ENCODE data around the gene SYNJ2.

Gene SYNJ2

DNA sequence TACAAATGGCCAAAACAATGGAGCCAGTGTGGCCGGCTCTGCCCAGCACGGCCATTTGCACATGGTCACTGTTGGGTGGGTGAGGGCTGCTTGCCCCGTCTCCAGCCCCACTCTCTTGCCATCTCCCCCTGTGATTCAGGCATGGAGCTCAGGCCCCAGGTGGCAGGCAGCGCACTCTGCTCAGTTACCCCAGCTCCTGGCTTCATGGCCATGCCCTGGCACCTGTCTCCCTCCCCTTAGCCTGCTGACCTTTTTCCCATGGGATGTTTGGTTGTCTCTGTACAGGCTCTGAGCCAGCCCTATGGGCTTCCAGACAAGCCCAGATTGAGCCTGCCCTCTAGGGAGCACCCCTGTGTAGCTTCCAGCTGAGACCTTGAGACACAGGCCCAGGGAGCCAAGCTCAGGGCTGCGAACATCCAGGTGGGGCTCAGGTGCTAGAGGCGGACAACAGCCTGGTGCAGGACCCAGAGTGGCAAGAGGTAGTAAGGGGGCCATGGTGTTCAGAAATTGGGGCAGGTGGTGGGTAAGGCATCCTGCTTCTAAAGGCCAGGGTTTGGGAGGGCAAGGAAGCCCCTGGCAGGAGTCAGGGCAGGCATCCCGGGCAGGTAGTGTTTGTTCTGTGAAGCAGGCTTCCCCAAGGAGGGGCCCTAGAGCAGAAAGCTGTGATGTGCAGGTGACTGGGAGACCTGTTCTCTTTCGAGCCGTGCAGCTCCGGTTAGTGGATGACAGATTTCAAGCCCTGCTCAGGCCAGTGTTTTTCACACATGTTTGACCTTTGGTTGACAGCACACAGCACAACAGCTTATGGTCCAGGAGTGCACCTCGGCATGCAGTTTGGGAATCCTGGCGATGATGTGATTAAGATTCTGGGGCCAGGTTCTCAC lies 17.7 kb downstream of the SYNJ2 start:
- no peak for DNase-seq (ENCODE audit: low read depth)

DNA sequence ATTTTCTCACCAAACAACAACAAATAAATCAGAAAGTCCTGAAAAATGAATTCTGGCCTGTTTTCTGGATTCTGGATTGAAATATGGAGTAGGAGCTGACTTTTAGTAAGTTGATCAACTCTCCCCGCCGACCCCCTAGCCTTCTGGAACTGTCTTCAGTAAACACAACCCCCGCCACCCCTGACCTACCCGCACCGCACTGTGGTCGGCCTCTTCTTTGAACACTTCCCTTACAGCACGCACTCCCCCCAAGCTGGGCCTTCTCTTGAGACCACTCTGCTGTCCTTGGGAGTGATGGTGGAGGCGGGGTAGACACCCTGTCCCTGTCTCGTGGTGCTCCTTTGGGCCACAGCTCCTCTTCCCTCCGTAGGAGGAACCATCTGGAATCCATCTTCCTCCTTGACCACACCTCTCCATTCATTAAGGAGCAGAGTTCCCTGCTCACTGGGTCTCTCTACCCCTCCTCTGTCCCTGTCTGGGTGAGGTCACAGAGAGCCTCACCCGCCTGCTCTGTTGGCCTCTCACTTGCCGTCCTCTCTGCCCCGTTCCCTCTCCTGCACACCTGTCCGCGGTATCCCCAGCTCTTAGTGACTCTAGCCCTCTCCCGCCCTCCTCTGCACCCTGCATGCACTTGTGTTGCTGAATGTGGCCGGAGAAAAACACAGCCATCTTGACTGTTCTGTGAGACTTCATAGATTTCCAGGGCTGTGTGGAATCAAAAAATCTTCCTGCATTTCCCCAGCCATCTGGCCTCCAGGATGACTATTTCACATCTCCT lies 19.1 kb downstream of the SYNJ2 start:
- DNase-seq (ENCODE audit: low read depth) = no peak

DNA sequence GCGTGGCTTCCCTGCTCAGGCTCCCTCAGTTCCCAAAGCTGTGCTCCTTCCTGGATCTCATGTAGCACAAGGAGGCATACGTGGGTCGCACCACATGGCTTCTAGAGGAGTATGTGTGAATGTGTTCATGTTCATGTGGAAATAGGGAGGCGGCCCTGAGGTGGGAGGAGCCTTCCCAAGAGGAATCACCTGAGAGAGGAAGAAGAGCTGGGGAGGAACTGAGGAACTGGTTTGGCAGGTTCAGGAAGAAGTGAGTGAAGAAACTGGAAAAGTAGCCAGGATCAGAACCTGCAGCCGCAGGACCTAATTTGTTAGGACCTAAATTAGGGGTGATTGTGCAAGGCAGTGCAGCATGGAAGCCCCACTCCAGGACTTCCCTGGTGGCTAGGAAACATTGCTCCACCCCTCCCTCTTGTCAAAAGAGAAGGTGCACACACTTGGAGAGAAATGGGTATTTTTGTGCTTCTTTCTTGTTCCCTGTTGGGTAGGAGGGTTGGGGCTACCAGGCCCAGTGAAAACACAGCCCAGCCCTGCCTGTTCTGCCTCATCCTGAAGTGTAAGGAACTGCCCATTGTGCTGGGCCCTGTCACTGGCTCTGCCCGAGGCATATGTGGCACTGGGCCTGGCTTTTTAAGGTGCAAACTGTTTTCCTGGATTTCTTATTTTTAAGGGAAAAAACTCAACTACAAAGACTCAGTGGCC lies 20.7 kb downstream of the SYNJ2 start:
- DNase-seq (ENCODE audit: low read depth) = no peak

DNA sequence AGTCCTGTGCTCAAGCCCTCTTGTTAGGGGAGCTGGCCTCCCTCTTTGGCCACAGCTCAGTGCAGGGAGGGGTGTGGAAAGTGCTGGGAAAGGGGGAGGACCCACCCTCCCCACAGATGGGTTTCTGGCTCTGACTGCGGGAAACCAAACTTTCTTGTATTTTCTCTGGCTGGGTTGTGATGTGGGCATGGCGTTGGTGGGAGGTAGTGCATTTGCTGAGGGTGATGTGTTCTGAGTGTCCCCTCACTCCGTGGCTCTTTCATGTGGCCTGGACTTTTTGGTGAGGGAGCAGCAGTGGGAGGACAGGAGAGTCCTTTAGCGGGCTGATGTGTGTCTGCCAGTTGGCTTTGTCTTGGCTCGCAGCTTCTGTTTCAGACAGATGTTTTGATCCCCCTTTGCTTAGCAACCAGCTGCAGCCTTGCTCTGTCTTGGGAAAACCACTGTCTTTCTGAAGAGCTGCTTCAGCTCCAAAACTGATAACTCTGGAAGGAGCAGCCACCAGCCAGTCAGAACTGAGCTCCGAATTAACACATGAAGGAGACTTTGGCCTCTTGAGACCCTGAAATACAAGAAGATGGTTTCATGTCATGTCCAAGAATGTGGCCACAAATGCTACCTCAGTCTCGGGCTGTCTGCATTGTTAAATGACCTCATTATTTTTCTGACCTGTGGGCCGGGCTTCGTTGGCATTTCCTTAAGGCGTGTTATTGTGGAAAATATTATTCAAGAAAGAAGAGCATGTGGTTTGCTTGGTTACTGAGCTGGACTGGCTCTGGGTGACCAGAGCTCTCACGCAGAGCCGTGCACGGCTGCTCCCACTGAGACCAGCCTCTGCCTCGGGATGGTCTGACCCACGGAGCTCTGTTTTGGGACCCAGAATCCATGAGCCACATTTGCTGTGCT lies 21.5 kb downstream of the SYNJ2 start:
- DNase-seq (ENCODE audit: low read depth) = no peak

- DNase-seq (ENCODE audit: low read depth) = no peak
Measured at GRCh38 chr6:158003910-158004700, 22.4 kb downstream of the SYNJ2 start.

GRCh38 chr6:158004701-158005095 lies 23.0 kb downstream of the SYNJ2 start:
- no peak for DNase-seq (ENCODE audit: low read depth)

- DNase-seq (ENCODE audit: low read depth) = no peak
Measured at GRCh38 chr6:158005626-158006180, 24.0 kb downstream of the SYNJ2 start.

DNA sequence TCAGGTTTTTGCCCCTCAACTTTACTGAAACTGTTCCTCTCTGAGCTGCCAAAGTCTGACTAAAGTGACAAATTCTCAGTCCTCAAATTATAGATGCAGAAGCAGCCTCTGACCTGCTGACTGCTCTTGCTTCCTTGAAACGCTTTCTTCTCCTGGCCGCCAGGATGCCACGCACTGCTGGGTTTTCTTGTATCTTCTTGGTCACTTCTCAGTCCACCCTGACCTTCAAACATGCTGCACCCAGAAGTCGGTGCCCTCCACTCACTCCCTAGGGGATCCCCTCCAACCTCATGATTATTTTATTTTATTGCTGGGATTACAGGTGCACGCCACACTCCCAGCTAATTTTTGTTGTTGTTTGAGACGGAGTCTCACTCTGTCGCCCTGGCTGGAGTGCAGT lies 24.7 kb downstream of the SYNJ2 start:
- DNase-seq (ENCODE audit: low read depth) = no peak

DNA sequence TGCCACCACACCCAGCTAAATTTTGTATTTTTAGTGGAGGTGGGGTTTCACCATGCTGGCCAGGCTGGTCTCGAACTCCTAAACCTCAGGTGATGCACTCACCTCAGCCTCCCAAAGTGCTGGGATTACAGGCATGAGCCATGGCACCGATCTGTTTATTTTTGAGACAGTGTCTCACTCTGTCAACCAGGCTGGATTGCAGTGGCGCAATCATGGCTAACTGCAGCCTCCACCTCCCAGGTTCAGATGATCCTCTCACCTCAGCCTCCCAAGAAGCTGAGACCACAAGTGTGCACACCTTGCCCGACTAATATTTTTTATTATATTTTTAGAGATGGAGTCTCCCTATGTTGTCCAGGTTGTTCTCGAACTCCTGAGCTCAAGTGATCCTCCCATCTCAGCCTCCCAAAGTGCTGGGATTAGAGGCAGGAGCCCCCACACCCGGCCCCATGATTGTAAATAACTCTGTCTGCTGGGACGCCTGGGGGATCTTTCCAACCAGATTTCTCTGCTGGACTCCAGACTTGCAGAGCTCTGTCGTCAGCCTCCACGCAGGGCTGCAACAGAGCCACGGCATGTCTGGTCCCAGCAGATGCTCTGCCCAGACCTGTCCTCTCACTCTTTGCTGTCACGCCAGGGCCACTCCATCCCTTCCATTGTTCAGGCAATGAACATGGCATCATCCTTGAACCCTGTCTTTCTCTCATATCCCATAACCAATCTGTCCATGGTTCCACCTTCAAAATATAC lies 25.3 kb downstream of the SYNJ2 start:
- no peak for DNase-seq (ENCODE audit: low read depth)

DNA sequence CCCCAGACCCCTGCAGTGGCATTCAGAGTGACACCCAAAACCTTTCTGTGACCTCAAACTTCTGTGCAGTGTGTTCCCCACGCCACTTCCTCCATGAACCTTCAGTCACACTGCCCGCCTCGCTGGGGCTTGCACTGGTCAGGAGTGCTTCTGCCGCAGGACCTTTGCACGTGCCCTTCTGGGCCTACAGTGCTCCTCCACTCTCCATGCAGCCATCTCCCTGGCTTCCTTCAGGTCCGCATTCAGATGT lies 27.1 kb downstream of the SYNJ2 start:
- DNase-seq (ENCODE audit: low read depth) = no peak

- no peak for DNase-seq (ENCODE audit: low read depth)
Measured at GRCh38 chr6:158009114-158009891, 27.6 kb downstream of the SYNJ2 start.

DNA sequence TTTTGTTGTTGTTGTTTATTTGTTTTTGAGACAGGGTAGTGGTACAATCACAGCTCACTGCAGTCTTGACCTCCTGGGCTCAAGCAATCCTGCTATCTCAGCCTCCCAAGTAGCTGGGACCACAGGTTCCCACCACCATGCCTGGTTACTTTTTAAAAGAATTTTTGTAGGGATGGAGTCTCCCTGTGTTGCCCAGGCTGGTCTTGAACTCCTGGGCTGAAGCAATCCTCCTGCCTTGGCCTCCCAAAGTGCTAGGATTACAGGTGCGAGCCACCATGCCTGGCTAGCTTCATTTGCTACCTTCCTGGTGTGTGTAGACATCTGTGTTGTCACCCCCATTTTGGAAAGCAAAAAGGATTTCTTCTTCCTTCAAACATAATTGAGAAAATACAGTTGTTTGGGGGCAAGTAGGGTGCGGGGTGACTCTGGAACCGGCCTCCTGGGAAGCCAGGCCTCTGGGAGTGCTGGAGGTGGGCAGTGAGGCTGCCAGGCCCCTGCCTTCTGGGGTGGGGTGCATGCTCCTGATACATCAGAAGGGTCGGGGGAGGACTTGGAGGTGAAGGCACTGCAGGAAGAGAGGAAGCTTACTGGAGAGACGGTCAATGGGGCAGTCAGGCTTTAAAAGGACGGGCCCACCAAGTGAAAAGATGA lies 28.4 kb downstream of the SYNJ2 start:
- no peak for DNase-seq (ENCODE audit: low read depth)

GRCh38 chr6:158010591-158011477 lies 29.2 kb downstream of the SYNJ2 start:
- DNase-seq (ENCODE audit: low read depth) = no peak

DNA sequence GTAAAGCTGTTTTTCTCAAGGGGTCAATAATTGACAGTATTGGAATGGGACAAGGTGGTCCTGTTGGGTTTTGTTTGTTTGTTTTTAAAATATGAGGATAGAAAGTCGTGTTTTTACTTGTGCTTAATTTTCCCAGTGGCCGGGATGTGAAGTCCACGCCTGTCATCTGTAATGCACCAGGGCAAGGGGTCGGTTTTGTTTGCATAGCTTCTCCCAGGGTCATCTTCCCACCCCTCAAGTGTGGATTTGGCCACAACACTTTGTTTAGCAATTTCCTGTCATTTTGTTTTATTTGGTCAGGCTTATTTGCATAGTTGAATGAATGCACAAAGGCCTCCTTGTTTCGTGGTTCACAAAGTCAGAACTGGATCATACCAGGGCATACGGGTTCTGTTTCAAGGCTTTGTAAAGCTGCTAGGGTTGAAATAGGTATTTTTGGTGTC lies 29.8 kb downstream of the SYNJ2 start:
- no peak for DNase-seq (ENCODE audit: low read depth)

DNA sequence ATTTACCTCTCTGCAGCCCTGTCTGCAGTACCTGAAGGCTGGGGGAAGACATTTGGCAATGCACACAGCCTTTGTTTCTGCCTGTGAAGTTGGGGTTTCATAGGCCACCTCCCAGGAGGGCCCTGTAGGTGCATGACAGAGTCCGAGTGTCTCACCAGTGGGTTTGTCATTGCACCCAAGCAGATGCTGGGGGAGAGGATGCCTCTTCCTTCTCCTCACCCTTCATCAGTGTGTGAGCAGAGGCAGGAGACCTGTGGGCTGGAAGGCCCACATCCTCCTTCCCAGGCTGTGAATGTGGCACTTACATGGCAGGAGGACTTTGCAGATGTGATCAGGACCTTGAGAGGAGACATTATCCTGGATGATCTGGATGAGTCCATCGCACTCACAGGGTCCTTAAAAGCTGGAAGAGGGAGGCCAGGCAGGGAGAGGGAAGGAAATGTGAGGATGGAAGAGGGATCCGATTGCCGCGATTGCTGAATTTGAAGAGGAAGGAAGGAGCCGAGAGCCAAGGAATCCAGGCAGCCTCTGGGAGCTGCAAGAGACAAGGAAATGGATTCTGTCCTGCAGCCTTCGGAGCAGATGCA lies 30.4 kb downstream of the SYNJ2 start:
- no peak for DNase-seq (ENCODE audit: low read depth)

DNA sequence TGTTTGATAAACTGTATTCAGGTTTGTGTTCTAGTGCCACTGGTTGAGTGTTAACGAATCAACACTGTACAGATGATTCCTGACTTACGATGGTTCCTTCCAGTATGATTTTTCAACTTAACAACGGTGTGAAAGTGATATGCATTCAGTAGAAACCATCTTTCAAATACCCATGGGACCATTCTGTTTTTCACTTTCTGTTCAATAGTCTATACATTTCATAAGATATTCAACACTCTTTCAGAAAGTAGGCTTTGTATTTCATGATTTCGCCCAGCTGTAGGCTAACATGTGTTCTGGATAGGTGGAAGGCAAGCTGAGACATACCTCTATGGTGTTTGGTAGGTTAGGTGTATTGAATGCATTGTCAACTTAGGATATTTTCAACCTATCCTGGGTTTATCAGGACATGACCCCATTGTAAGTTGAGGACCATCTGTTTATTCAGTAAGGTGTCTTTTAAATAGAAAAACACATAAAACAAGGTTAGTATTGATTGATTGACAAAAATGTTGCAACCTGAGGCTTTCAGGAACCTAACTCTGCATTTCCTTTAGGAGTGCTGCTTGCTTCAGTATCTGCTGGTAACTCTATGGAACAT lies 32.3 kb downstream of the SYNJ2 start:
- no peak for DNase-seq (ENCODE audit: low read depth)
